GM18873 (cell line): ENCODE results near the gene HEMGN.
"Not testable (repeated sequence)": the region's sequence is repeated elsewhere in the genome, so short reads cannot be mapped to it uniquely, and the experiment has no call there.

Source experiments
- ATAC-seq: cut with Tn5 transposase; IDR thresholded peaks from one replicate; pipeline ENCODE4 v1.9.1; 2021; ENCODE audit warnings: mild to moderate bottlenecking, moderate library complexity, moderate number of reproducible peaks; ENCODE audit not compliant: unreplicated experiment, low FRiP score

HEMGN gene

DNA sequence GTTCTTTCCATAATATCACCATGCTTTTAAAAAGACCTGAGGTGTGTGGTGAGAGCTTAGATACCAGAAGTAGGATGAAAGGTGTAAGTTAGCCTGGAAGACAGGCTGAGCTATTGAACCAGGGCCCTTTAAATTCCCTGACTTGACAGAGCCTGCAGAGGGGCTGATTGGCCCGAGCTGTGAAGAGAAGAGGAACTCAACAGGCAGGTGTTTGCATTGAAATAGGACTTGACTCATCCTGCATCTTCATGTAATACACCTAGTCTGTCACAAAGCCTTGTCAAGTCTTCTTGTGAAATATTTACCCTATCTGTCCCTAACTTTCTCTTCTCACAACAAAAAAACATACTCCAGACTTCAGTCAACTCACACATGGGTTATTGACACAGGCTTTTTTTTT is 28.5 kb upstream of the HEMGN start:
- ATAC-seq = no peak

DNA sequence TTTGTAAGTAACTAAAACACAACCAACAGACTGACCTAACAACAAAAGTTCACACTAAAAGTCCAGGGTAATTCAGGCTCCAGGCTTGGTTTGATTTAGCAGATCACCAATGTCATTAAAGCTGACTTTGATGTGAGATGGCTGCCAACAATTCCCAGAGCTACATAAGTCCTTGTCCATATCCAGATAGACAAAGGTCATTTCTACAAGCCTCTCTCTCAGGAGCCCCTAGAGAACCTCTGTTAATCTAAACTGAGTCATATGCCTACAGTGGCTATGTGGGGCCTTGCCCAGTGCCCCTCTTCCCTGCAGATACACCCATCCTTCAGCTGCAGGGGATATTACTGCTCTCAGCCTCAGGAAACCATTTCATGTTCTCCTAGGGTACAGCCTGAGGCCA is 26.9 kb upstream of the HEMGN start:
- no peak for ATAC-seq

DNA sequence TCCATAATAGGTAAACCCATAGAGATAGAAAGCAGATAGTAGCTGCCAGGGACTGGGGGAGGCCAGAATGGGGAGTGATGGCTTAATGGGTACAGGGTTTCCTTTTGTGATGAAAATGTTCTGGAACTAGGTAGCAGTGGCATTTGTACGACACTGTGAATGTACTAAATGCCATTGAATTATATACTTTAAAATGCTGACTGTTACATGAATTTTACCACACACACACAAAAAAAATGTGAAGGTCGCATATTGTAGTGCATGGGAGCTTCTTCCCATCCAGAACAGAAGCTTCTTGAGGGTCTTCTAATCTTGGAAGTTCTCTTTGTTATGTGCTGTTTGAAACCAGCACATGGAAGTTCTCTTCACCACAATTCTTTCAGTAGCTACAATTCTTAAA is 25.3 kb upstream of the HEMGN start:
- ATAC-seq = no peak

DNA sequence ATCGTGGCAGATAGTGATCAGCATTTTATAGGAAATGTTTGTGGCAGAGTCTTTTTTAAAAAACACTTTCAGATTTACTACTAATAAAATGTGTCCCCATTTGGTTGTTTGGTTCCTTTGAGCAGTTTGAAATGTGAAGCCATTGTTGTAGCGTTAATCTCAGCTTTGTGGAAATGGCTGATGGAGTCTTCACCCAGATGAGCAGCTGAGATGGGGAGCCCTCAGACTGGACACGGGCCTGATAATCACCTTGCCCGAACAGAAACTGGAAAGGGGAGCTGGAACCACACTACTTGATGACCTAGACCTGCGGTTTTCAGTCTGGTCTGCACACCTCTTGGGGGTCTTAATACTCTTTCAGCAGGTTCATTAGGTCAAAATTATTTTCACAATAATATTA is 24.6 kb upstream of the HEMGN start:
- no peak for ATAC-seq

DNA sequence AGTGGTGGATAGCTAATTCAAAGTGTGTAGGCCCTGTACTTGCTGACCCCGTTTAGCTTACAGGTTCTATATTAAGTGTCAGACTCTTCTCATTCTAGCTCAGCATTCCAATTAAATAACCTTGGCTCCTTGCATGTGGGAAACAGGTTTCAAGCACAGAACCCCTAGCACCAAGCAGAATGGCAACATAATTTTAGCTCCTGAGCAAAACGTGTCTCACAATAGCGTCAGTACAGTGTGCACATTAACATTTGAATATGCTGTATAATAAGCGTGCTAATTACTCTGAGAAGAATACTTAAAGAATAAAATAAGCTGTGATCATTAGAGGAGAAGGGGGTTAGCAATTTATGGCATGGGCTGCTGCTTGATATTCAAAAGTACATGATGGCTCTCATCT is 24.2 kb upstream of the HEMGN start:
- no peak for ATAC-seq

DNA sequence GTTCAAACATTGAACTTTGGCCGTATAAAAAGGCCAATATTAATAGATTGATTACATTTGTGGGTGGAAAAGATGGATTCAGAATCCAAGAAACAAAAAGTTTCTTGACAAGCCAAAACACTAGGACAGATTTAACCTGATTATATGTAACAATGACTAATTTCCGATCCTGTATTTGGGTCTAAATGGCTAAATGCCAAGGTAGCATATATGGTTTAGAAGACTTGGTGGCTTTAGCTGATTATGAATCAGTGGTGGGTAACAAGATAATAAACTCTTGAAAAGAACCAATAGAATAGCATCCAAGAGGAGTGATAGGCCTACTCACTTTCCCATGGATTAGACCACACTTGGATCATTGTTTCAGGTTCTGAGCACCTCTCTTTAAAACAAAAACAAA is 23.4 kb upstream of the HEMGN start:
- no peak for ATAC-seq

DNA sequence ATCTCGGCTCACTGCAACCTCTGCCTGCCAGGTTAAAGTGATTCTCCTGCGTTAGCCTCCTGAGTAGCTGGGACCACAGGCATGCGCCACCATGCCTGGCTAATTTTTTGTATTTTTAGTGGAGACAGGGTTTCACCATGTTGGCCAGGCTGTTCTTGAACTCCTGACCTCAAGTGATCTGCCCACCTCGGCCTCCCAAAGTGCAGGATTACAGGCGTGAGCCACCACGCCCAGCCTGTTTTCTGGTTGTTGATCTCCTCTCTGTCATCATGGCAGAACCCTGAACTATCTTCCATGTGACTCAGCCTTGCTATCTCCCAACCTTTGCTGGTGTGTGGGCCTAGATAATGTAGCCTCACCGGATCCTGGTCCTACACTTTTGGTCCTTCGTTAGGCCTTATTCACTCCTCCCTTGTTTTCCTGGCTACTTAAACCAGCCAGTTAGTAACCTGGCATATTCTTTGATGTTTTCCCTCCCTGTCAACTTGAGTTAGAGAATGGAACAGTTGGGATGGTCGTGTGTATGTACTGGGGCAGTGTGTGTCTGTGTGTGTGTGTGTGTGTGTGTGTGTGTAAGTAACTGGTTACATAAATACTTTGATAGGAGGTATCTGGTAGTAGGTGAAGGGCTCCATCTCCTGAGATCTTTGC is 22.8 kb upstream of the HEMGN start:
- not testable (repeated sequence) for ATAC-seq

DNA sequence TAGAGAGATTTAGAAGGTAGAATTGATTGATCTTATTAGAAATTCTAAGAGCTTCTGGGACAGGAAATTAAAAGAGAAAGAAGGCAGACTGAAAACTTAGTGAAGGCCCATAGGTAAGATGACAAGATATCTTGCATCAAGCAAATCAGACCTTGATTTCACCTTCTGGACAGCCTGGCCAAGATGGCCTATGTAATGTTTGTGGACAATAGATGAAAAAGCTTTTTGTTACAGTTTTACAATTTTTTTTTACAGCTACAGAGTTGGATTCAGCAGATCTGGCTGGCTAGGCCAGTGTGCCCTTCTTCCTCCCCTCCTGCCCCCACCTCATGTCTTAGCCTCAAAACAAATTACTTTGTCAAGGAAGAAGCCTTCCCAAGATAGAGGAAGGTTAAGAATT is 21.6 kb upstream of the HEMGN start:
- ATAC-seq = no peak

DNA sequence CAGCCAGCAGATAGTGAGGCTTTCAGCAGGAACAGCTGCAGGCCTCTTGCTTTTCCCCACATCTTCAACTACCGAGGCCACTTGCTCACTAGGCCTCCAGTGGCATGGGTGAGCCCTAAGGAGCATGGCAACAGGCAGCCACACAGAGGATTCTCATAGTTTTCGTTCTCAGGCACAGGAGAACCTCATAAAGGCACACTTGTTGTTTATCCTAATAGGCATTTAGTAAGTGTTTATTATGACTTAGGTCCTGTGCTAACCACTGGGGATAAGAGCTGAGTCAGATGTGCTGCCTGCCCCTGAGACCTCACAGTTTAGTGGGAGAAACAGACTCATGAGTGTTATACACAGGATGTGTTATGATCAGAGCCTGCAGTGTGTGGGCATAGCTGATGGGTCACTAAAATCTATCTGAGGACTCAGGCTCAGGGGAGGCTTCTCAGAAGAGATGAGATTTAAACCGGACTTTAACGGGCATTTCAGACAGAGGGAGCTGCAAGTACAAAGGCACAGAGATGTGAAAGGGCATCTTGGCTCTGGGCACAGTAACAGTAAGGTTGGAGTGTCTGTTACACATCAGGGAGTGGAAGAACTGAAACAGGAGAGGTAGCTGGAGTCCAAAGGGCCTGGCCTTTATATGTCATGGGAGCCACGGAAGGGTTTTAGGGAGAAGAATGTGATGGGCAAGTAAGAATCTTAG is 21.0 kb upstream of the HEMGN start:
- no peak for ATAC-seq

DNA sequence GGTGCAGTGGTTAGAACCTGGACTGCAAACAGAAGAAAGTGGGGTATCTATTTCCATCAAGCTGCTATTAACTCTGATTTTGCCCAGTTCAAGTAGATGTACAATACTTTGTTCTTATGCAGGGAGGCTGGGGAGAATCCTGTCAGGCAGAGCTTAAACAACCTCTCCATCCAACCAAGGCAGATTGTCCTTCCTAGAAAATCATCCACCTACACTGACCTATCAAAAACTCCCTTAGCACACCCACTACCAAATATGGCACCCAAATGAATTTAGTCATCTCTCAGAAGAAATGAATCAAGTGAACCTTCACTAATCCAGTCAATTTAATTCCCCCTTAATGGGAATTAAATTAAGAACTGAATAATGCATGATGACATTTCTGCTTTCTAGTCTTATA is 18.4 kb upstream of the HEMGN start:
- no peak for ATAC-seq

DNA sequence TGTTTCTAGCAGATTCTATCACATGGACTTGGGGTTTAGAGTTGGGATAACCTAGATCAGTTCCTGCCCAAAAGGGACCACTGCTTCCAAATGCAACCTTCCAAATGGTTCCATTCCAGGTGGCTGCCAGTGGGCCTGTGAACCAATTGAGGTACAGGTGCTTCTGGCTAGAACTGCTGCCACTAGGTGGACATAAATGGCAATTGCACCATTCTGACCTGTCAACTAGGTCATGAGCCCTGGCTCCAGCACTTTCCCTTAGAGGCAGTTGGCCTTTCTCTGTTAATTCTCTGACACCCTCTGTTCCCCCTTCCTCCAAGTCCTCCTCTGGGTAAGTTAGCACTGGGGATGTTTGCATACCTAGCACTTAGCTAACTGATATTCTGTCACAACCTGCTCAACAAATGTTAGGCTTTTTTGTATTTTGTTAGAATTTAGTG is 16.6 kb upstream of the HEMGN start:
- no peak for ATAC-seq

DNA sequence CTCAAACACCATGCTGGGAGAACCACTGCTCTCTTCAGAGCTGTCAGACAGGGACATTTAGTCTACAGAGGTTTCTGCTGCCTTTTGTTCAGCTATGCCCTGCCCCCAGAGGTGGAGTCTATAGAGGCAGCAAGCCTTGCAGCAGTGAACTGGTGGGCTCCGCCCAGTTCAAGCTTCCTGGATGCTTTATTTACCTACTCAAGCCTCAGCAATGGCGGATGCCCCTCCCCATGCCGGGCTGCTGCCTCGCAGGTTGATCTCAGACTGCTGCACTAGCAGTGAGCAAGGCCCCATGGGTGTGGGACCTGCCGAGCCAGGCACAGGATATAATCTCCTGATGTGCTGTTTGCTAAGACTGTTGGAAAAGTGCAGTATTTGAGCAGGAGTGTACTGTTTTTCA is 12.9 kb upstream of the HEMGN start:
- not testable (repeated sequence) for ATAC-seq

DNA sequence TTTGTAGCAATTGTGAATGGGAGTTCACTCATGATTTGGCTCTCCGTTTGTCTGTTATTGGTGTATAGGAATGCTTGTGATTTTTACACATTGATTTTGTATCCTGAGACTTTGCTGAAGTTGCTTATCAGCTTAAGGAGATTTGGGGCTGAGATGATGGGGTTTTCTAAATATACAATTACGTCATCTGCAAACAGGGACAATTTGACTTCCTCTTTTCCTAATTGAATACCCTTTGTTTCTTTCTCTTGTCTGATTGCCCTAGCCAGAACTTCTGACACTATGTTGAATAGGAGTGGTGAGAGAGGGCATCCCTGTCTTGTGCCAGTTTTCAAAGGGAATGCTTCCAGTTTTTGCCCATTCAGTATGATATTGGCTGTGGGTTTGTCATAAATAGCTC is 9.1 kb upstream of the HEMGN start:
- ATAC-seq = not testable (repeated sequence)

DNA sequence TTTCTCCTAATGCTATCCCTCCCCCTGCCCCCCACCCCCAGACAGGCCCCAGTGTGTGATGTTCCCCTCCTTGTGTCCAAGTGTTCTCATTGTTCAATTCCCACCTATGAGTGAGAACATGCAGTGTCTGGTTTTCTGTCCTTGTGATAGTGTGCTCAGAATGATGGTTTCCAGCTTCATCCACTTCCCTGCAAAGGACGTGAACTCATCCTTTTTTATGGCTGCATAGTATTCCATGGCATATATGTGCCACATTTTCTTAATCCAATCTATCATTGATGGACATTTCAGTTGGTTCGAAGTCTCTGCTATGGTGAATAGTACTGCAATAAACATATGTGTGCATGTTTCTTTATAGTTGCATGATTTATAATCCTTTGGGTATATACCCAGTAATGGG is 7.5 kb upstream of the HEMGN start:
- not testable (repeated sequence) for ATAC-seq

DNA sequence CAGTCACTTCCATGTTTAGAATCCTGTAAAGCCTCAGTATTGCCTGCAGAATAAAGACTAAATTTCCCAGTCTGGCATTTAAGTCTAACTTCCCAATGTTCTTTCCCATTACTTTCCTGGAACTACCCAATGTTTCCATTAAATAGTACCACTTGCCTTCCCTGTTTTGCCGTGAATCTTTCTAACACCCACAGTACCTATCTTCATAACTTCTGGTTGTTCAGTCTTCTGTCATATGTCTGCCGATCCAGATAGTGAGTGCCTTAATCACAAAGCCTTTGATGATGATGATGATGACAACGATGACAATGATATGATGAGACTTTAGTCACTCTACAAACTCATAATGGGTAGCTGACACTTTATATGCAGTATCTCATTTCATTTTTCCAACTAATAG is 6.6 kb upstream of the HEMGN start:
- ATAC-seq = no peak

DNA sequence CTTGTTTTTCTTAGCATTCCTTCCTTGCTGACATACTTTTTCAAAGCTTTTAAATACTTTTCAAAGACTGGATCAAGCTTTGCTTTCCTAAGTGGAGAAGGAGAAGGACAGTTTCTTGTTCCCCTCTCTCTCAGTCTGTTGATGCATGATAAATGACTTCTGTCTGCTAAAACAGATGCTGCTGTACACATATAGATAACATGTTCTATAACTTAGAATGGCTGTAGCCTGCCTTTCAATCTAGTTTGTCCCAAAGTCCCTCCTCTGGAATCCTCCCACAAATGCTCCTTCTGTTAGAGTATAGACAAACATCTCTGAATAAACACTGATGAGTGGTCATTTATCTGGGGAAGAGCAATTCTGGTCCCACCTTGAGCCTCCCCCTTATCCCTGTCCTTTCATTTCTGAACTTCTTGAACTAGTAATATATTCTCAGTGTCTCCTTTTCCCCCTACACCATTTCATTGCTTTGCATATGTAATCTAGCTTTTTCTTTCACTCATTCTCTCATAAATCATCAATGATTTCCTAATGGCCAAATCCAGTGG is 5.4 kb upstream of the HEMGN start:
- ATAC-seq = no peak

DNA sequence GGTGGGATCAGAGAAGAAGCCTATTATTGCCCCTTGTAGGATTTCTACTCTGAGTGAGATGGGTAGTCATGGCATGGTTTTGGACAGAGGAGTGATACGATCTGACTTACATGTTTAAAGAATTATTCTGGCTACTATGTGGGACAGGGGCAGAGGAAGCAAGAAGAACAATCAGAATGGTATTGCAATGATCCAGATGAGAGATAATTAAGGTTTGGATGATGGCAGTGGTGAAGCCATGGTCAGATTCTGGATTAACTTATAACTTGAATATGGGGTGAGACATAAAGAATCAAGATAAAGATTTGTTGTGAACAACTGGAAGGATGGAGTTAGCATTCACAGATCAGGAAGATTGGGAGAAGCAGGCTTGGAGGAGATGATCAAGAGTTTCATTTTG is 3.4 kb upstream of the HEMGN start:
- no peak for ATAC-seq

DNA sequence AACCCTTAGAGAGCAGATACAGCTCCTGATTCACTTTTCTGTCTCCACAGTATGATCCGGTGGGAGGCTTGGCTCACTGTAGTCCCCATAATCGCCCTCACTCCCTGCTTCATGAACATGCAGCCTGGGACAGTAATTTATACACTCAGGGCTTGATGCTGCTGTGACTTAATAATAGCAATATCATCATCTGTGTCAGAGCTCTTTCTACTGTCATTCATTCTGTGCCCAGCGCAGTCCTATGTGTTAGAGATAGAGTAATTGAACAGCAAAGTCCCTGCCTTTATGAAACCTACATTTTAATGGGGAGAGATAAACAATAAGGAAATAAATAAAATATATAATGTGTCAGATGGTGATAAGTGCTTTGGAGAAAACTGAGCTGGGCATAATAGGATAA is 2.8 kb upstream of the HEMGN start:
- no peak for ATAC-seq

DNA sequence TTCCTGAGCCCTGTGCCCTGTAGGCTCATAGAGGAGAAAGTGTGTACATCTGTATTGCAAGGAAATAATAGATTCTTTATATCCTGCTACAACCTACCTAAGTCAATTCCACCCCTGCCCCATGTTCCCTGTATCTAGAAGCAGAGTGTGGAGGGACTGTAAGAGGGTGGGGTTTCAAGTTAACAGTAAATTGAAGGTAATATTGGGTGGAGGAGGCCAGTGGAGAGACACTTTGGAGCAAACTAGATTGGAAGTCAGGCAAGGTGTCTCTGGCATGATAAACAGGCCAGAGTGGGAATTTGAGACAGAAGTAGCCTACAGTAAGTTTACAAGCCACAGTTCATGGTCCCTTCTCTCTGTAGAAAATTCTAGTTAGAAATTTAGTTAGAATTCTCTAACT is 2.3 kb upstream of the HEMGN start:
- ATAC-seq = no peak

DNA sequence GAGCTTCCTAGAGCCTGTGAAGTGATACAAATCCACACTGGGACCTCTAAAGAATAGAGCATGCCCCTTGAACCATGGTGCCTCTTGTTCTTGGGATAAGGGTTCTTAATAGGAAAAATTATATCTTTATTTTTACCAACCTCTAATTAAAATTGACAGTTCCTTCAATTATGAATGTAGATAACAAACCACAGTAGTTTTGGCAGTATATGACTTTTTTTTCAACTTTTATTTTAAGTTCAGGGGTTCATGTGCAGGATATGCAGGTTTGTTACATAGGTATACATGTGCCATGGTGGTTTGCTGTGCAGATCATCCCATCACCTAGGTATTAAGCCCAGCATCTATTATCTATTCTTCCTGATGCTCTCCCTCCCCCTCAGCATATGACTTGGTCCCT is 974 bp downstream of the HEMGN start:
- ATAC-seq = no peak

DNA sequence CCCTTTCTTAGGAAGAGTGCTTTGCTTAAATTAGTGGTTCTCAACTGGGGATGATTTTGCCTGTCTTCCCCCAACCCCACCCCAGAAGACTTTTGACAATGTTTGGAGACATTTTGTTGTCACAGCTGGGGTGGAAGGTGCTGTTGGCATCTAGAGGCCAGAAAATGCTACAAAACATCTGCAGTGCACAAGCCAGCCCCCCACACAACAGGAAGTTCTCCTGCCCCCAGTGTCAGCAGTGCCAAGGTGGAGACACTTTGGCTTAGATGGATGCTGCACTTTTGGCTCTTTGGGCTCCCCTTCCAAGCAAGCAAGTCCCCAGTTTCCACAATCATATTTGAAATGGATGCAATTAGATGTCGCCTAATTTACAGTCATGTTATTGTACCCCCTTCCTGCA is 2.7 kb downstream of the HEMGN start:
- ATAC-seq = no peak
